ENCODE results near the gene LRRC8E.
"Not testable (repeated sequence)": the region's sequence is repeated elsewhere in the genome, so short reads cannot be mapped to it uniquely, and the experiment has no call there.

Gene LRRC8E

GRCh38 chr19:7852851-7853769 lies 35.2 kb upstream of the LRRC8E start:
- in situ Hi-C loops (cut with MboI; ENCODE audit: low pct_unique_long_range_greater_than_20kb, low sequenced_read_pairs) = no loop called here
- DNase-seq = peak; percentile 76

DNA sequence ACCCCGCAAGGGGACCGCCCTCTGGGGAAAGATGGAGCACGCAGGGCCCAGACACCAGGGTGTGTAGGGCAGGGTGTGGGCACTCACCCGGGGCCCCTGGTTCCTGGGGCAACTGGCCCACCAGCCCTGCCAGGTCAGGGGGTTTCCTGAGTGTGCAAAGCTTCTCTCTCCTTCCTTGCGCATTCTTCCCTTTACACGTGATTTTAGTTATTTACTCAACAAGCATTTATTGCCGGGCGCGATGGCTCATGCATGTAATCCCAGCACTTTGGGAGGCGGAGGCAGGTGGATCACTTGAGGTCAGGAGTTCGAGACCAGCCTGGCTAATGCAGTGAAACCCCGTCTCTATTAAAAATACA lies 34.6 kb upstream of the LRRC8E start:
- DNase-seq = no peak
- in situ Hi-C loops (cut with MboI; ENCODE audit: low pct_unique_long_range_greater_than_20kb, low sequenced_read_pairs) = no loop called here

DNA sequence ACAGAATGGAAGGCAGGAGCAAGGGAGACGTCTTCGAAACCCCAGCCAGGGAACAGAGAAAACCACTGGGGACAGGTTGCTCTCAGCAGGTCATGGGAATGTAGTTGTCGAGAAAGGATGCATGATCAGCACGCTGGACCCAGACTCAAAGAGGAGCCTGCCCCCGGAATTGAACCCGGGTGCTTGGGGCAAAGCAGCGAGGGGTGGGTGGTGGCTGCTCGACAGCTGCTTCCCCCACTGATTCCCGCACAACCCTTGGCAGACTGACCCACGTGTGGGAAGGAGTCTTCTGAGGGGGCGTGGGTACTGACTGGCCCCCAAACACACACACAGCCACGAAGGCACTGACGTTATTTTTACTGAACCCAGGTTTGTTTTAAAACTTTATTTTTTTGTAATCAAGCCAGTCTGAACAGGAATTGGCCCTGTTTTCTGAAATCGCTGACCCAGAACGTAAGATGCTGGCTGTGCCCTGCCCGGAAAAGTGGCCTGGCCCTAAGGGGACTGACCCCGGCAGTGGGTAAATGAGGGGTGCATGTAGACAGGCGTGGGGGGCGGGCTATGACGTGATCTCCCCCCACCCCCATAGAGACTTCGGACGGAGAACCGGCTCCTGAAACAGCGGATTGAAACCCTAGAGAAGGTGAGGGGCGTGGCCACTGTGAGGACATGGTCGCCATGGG lies 32.7 kb upstream of the LRRC8E start:
- DNase-seq = no peak
- in situ Hi-C loops (cut with MboI; ENCODE audit: low pct_unique_long_range_greater_than_20kb, low sequenced_read_pairs) = no loop called here

DNA sequence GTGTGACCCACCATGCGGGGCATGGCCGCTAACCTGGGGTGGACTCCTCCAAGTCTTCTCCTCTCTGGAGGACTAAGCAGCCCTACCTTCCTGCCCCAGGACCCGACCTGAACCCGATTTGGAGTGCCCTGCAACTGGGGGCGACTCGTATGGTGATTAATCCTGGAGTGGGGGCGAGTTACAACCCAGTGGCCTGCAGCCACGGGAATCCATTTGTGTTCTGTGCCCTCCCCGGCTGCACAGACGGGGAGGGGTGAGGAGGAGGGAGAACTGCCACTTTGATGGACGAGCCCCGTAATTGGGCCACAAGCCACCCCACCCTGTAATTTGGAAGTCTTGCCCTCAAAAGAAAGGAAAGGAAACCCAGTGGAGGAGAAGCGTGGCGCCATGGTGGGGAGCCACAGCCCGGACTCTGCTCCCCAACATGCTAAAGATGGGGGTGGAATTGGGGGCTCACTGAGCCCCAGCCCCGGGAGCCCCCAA lies 32.2 kb upstream of the LRRC8E start:
- no peak for DNase-seq
- in situ Hi-C loops (cut with MboI; ENCODE audit: low pct_unique_long_range_greater_than_20kb, low sequenced_read_pairs) = no loop called here

DNA sequence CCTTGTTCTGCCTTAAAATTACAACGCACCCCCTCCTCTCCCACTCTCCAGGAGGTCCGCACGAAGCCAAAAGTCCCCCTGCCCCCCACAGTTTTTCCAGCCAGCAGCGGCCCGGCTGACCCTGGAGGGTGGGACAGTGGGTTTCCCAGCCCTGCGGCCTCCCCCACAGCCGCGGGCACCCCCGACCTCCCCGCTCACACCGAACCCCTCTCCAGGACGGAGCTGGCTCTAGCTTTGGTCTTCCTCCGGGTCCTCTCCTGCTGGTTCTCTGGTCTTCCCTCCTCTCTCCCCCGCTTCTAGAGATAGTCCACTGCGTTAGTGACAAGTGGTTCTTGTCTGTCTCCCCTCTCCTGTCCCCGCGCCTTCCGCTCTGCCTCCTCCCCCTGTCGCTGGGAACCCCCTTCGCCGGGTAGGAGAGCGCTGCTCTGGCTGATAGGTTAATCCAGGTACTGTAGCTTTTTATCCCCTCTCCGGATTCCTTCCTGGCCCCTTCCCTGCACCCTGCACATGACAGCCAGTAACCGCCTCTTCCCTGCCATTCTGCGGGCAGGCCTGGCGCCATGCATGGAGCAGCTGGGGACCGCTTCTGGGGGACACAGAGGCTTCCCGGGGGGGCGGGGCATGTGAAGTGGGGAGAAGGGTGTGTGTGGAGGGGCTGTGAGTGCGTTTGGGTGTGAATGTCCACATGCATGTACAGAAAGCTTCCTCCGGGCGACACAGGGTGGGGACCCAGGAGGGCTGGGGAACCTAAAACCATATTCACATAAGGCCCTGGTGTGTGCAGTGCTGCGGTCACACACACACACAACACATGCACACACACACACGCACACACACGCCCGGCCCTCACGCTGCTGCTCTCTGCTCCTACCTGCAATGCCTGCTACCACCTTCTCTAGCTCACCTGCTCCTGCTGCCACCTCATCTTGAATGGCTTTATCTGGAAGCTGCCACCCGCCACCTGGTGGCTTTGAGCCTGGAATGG lies 31.3 kb upstream of the LRRC8E start:
- DNase-seq = no peak
- in situ Hi-C loops (cut with MboI; ENCODE audit: low pct_unique_long_range_greater_than_20kb, low sequenced_read_pairs) = no loop called here

- DNase-seq = no peak
- in situ Hi-C loops (cut with MboI; ENCODE audit: low pct_unique_long_range_greater_than_20kb, low sequenced_read_pairs) = no loop called here
Measured at GRCh38 chr19:7857727-7858108, 30.6 kb upstream of the LRRC8E start.

- DNase-seq = no peak
- in situ Hi-C loops (cut with MboI; ENCODE audit: low pct_unique_long_range_greater_than_20kb, low sequenced_read_pairs) = no loop called here
Measured at GRCh38 chr19:7858109-7858770, 30.1 kb upstream of the LRRC8E start.

- in situ Hi-C loops (cut with MboI; ENCODE audit: low pct_unique_long_range_greater_than_20kb, low sequenced_read_pairs); DNase-seq: not testable (repeated sequence)
Measured at GRCh38 chr19:7859087-7859486, 29.2 kb upstream of the LRRC8E start.

DNA sequence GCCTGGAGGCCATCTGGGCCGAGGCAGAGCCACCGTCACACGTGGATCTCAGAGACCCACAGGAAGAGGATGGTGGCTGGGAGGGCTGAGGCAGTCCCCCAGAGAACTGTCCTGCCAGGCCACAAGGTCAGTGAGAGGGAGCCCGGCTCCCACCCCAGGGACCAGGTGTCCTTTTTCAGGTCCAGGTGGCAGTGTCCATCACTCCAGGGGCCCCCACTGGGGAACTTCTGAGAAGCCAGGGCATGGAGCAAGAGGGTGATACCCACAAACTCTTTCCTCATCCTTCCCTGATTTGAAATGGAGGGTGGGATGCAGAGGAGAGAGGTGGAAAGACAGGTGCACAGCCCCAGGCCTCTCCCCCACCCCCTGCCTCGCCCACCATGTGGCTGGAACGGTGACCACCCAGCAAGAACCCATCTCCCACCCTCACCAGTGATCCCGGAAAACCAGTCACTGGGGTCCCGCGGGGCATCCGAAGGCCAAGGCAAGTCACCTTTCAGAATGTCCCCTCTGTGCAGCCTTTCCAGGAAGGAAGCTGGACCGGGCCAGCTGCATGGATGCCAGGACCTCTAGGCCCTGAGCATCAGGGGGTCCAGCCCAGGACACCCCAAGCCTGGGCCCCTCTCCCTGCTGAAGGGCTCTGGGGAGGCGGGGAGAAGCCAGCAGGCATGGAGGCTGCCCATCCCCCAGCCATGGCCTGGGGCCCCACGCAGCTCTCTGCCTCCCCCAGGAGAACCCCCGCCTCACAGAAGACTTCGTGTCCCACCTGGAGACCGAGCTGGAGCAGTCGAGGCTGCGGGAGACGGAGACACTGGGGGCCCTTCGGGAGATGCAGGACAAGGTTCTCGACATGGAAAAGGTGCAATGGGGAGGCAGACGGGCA lies 28.2 kb upstream of the LRRC8E start:
- in situ Hi-C loops (cut with MboI; ENCODE audit: low pct_unique_long_range_greater_than_20kb, low sequenced_read_pairs) = no loop called here

DNA sequence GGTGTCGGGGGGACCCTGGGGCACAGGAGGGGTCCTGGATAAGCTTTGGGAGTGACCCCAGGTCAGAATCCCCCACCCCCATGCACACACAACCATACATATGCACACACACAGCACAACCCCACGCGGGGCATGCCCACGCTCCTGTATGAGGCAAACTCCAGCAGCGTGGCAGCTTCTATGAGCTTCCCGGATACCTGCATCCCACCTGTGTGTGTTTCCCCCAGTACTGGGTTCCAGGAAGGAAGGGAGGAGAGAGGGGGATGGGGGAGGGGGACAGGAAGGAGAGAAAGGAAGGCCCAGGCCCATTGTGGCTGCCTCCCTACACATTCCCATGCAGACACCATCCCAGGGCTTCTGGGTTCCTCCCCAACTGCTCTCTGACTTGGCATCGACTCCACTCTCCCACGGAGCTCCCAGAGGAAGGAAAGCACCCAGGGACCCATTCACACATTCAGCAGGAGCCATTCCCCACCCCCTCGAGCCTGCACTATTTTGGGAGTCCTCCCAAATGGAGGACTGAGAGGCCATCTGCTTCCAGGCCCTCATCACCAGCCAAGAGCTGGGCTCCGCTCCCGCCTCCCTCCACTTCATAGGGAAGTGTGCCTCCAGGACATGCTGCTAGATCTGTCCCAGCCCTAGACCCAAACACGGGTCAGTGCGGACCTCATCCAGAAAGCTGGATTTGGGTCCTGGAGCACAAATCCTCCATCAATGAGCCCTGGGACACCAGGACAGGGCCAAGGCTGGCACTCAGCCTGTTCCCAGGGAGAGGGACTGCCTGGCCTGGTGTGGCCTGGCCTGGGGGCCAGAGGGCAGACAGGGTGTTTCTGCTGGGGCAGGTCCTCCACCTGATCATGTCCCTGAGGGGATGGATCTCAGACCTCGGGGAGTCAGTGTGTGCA lies 27.3 kb upstream of the LRRC8E start:
- in situ Hi-C loops (cut with MboI; ENCODE audit: low pct_unique_long_range_greater_than_20kb, low sequenced_read_pairs) = no loop called here
- no peak for DNase-seq

More for the DNA sequence above, 28.2 kb upstream of the LRRC8E start:
- no peak for DNase-seq

GRCh38 chr19:7861619-7862412 lies 26.5 kb upstream of the LRRC8E start:
- in situ Hi-C loops (cut with MboI; ENCODE audit: low pct_unique_long_range_greater_than_20kb, low sequenced_read_pairs) = no loop called here
- DNase-seq = no peak

- no peak for DNase-seq
- in situ Hi-C loops (cut with MboI; ENCODE audit: low pct_unique_long_range_greater_than_20kb, low sequenced_read_pairs) = no loop called here
Measured at GRCh38 chr19:7862413-7862951, 25.8 kb upstream of the LRRC8E start.

- in situ Hi-C loops (cut with MboI; ENCODE audit: low pct_unique_long_range_greater_than_20kb, low sequenced_read_pairs) = no loop called here
Measured at GRCh38 chr19:7863157-7863970, 24.9 kb upstream of the LRRC8E start.

GRCh38 chr19:7863971-7864689 lies 24.2 kb upstream of the LRRC8E start:
- in situ Hi-C loops (cut with MboI; ENCODE audit: low pct_unique_long_range_greater_than_20kb, low sequenced_read_pairs) = no loop called here
- no peak for DNase-seq

More at GRCh38 chr19:7863157-7863970, 24.9 kb upstream of the LRRC8E start:
- no peak for DNase-seq

DNA sequence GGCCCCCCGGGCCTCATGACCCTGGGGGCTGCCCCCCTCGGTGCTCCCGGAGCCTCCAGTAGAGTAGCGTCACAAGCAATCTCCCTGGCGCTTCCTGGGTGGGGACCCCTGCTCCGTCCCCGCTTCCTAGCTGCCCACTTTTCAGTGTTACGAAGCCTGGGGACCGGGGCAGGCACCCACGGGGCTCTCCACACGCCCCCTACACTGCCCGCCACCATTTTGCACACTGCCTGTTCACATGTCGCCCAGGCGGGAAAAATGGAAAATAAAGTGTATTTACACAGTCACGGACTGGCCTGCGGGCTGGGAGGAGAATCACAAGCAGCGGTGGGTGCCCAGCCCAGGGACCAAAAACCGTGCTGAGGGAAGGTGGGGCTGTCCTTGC lies 23.6 kb upstream of the LRRC8E start:
- in situ Hi-C loops (cut with MboI; ENCODE audit: low pct_unique_long_range_greater_than_20kb, low sequenced_read_pairs) = no loop called here
- DNase-seq = no peak

Measured in KBM-7 (cell line).